ENCODE measurements around the gene ART3. TPM values are rescaled to one million over a fixed set of nuclear protein-coding genes. Genes with fewer than 3 reads are reported as not detected.

The ART3 gene
- total and polyA plus RNA-seq, 9 of the 15 experiments (the other 6 are each of a cell fraction or from before 2014, with no cell fraction given): 0.69 to 1.4 (median 1.1) TPM; not detected in 1

DNA sequence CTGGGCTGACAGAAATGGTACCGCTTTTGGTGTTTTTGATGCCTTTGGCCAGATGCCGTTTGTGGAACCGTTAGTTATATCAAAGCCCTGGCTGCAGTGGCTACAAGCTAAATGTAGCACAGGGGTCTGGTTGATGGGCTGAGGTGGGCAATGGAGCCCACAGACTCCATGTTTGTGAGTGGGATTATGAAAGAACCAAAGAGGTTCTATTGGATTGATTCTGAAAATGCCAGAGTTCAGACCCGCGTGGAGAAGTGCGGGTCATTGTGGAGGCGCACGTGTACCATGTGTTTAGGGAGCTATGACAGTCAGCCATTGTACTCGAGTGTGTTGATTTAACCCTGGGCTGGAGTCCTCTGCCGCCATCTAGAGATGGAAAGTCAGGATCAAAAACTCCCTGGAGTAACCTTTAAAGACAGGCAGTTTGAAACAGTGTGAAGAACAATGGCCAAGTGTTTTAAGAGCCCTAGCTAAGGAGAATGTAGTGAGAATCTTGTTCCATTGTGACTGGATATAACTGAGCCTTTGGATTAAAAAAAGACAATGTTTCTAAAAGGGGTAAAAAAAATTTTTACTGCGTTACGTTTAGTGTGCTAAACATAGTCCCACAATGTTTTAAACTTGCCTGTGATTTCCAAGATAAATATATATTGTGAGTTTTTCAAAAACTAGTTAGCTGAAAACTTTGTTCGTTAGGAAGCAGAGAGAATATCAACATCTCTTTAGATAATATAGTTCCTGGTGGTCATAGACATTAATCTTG is 12.7 kb downstream of the ART3 start (continued):
- TF ChIP-seq, protein P1, sequence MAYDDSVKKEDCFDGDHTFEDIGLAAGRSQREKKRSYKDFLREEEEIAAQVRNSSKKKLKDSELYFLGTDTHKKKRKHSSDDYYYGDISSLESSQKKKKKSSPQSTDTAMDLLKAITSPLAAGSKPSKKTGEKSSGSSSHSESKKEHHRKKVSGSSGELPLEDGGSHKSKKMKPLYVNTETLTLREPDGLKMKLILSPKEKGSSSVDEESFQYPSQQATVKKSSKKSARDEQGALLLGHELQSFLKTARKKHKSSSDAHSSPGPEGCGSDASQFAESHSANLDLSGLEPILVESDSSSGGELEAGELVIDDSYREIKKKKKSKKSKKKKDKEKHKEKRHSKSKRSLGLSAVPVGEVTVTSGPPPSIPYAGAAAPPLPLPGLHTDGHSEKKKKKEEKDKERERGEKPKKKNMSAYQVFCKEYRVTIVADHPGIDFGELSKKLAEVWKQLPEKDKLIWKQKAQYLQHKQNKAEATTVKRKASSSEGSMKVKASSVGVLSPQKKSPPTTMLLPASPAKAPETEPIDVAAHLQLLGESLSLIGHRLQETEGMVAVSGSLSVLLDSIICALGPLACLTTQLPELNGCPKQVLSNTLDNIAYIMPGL (CRISPR knock-in tag; IDR thresholded peaks at IDR 0.05): no peak
- TF ChIP-seq, protein P2, sequence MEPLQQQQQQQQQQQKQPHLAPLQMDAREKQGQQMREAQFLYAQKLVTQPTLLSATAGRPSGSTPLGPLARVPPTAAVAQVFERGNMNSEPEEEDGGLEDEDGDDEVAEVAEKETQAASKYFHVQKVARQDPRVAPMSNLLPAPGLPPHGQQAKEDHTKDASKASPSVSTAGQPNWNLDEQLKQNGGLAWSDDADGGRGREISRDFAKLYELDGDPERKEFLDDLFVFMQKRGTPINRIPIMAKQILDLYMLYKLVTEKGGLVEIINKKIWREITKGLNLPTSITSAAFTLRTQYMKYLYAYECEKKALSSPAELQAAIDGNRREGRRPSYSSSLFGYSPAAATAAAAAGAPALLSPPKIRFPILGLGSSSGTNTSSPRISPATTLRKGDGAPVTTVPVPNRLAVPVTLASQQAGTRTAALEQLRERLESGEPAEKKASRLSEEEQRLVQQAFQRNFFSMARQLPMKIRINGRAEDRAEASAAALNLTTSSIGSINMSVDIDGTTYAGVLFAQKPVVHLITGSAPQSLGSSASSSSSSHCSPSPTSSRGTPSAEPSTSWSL (CRISPR knock-in tag; IDR thresholded peaks at IDR 0.05; ENCODE audit: borderline replicate concordance): no peak
- TF ChIP-seq NFE2 (IDR thresholded peaks at IDR 0.05; ENCODE audit: low read depth): no peak
- TF ChIP-seq, protein P3, sequence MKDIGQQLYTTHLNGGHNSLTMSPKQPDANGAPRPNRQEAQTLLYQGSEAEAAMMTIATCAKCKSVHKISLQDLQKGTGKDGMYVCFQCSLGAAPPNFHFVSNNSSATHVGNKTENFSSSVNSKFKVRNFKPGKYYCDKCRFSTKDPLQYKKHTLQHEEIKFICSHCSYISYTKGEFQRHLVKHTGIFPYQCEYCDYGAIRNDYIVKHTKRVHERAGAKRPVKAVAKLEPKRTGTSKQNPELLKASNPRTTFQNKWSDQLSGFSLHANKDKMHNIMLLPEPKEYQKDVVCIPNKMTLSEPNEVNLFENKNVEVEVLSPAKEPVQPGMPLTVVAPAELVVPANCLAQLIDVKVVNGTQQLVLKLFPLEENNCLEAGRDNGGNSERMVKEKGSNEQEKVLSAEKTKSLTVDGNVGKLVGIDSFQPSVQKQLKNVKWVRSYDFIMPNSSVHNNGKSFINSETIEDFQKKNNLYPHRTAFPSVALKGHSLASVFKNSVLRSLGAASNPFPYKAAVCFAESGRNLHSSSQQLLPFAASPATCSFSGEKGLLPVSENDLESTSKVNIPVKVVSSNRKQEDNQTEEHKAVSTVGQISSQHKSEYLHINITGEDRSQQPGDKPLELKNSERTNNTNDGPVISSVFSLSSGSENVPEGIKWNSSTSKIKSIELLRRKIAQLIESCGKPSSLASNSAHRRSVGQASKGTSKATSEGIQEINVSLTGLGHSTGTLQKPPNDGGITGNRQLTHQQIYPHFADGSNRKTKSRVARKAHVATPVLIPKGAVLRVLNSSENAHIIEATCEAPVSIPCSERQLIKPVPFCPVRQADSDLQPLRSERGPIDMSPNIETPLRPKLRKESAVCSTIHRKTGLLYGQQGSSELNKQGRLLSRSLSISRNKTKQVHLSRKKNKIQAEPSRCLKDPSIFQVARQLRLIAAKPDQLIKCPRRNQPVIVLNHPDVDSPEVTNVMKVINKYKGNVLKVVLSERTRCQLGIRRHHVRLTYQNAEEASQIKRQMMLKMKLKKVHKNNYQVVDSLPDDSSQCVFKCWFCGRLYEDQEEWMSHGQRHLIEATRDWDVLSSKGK (CRISPR knock-in tag; IDR thresholded peaks at IDR 0.05): no peak
- no peak for TF ChIP-seq SMARCA5 (IDR thresholded peaks at IDR 0.05)
- TF ChIP-seq, protein P4, sequence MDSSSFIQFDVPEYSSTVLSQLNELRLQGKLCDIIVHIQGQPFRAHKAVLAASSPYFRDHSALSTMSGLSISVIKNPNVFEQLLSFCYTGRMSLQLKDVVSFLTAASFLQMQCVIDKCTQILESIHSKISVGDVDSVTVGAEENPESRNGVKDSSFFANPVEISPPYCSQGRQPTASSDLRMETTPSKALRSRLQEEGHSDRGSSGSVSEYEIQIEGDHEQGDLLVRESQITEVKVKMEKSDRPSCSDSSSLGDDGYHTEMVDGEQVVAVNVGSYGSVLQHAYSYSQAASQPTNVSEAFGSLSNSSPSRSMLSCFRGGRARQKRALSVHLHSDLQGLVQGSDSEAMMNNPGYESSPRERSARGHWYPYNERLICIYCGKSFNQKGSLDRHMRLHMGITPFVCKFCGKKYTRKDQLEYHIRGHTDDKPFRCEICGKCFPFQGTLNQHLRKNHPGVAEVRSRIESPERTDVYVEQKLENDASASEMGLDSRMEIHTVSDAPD (CRISPR knock-in tag; IDR thresholded peaks at IDR 0.05): no peak
- no peak for TF ChIP-seq CAMTA2 (CRISPR knock-in tag; conservative IDR thresholded peaks at IDR 0.05)
- no peak for TF ChIP-seq RHOXF2B (CRISPR knock-in tag; conservative IDR thresholded peaks at IDR 0.05)
- TF ChIP-seq SMAD3 (CRISPR knock-in tag; conservative IDR thresholded peaks at IDR 0.05): no peak
- TF ChIP-seq, protein P5, sequence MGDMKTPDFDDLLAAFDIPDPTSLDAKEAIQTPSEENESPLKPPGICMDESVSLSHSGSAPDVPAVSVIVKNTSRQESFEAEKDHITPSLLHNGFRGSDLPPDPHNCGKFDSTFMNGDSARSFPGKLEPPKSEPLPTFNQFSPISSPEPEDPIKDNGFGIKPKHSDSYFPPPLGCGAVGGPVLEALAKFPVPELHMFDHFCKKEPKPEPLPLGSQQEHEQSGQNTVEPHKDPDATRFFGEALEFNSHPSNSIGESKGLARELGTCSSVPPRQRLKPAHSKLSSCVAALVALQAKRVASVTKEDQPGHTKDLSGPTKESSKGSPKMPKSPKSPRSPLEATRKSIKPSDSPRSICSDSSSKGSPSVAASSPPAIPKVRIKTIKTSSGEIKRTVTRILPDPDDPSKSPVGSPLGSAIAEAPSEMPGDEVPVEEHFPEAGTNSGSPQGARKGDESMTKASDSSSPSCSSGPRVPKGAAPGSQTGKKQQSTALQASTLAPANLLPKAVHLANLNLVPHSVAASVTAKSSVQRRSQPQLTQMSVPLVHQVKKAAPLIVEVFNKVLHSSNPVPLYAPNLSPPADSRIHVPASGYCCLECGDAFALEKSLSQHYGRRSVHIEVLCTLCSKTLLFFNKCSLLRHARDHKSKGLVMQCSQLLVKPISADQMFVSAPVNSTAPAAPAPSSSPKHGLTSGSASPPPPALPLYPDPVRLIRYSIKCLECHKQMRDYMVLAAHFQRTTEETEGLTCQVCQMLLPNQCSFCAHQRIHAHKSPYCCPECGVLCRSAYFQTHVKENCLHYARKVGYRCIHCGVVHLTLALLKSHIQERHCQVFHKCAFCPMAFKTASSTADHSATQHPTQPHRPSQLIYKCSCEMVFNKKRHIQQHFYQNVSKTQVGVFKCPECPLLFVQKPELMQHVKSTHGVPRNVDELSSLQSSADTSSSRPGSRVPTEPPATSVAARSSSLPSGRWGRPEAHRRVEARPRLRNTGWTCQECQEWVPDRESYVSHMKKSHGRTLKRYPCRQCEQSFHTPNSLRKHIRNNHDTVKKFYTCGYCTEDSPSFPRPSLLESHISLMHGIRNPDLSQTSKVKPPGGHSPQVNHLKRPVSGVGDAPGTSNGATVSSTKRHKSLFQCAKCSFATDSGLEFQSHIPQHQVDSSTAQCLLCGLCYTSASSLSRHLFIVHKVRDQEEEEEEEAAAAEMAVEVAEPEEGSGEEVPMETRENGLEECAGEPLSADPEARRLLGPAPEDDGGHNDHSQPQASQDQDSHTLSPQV (IDR thresholded peaks at IDR 0.05): peak; percentile 82
- no peak for TF ChIP-seq BRD4 (IDR thresholded peaks at IDR 0.05)
- TF ChIP-seq, protein P6, sequence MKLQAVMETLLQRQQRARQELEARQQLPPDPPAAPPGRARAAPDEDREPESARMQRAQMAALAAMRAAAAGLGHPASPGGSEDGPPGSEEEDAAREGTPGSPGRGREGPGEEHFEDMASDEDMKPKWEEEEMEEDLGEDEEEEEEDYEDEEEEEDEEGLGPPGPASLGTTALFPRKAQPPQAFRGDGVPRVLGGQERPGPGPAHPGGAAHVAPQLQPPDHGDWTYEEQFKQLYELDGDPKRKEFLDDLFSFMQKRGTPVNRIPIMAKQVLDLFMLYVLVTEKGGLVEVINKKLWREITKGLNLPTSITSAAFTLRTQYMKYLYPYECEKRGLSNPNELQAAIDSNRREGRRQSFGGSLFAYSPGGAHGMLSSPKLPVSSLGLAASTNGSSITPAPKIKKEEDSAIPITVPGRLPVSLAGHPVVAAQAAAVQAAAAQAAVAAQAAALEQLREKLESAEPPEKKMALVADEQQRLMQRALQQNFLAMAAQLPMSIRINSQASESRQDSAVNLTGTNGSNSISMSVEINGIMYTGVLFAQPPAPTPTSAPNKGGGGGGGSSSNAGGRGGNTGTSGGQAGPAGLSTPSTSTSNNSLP (IDR thresholded peaks at IDR 0.05; ENCODE audit: borderline replicate concordance, low read depth, low read length): no peak
